ENCODE results near the gene CDK9.

The CDK9 gene

DNA sequence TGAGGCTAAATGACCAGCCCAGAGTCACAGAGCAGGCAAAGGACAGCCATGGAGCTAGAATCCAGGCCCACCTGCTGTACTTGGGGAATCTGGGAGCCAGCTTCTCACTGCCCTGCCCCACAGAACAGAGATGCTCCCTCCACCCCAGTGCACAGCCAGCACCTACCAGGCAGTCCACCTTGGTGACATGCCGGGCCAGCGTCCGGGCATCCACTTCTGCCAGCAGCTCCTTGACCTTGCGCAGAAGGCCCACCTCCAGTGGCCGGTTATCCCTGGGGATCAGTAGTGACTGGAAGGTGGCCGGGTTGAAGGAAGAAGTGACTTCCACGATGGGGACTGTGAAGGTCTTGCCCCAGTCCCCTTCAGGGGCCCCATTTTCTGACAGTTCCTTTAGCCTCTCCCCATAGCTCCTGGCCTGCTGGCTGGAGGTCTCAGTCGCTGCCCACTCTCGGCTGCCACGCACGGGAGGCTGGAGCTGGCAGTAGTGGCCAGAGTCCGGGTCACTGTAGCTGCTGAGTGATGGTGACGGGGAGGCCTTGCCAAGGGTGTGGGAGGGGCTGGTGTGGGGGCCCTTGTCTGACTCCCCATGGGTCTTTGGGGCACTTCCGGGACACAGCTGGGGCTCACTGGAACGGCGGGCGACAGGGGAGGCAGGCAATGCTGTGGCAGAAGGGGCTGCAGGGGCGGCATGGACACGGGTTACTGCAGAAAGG, 41.3 kb upstream of the CDK9 start:
- POLR2A ChIA-PET: interaction anchor here (0.5 to 0.8 kb wide), 2 partner anchors 21 to 47 kb away, joined by 3 read pairs; no protein-coding TSS in a partner anchor
- CTCF ChIA-PET: interaction anchor here (1.5 to 4.7 kb wide), 4 partner anchors 9 to 177 kb away, joined by 5 to 30 read pairs (median 8); partner anchors contain the start of genes CDK9 and TOR2A
- DNase-seq (ENCODE audit: low read depth, low spot score): no peak
- TF ChIP-seq, protein P1, sequence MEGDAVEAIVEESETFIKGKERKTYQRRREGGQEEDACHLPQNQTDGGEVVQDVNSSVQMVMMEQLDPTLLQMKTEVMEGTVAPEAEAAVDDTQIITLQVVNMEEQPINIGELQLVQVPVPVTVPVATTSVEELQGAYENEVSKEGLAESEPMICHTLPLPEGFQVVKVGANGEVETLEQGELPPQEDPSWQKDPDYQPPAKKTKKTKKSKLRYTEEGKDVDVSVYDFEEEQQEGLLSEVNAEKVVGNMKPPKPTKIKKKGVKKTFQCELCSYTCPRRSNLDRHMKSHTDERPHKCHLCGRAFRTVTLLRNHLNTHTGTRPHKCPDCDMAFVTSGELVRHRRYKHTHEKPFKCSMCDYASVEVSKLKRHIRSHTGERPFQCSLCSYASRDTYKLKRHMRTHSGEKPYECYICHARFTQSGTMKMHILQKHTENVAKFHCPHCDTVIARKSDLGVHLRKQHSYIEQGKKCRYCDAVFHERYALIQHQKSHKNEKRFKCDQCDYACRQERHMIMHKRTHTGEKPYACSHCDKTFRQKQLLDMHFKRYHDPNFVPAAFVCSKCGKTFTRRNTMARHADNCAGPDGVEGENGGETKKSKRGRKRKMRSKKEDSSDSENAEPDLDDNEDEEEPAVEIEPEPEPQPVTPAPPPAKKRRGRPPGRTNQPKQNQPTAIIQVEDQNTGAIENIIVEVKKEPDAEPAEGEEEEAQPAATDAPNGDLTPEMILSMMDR (IDR thresholded peaks at IDR 0.05; ENCODE audit: insufficient read depth, low read length, missing control alignments): no peak
- no peak overlapping the region for H3K4me3 ChIP-seq (ENCODE audit: low read depth, low read length)

DNA sequence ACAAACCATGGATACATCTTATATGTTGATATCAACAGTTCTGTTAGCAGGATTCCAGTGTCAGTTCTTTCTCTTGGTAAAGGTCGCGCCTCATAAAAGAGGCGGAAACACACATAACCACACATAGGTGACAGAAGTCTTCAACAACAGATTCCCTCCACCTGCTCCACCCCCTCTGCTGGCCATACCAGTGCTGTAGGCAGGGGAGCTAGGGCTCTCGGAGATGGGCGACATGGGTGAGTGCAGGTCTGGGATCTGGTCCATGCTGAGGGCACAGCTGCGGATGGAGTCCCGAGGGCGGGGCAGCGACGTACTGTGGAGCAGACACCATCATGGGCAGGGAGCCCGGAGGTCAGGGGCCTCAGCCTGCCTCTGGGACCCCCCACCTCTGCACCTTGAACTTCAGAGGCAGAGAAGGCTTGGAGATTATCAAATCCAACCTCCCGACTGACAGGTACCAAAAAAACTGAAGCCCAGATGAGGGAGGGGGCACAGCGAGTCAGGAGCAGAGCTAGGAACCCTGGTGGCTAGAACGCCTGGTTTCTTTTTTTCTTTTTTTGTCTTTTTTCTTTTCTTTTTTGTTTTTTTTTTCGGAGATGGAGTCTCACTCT, 38.8 kb upstream of the CDK9 start:
- no peak for DNase-seq (ENCODE audit: low read depth, low spot score)
- POLR2A ChIA-PET: interaction anchor here (0.6 kb wide), 1 partner anchor 14 kb away, joined by 5 read pairs; no protein-coding TSS in a partner anchor
- CTCF ChIA-PET: no interaction called here
- TF ChIP-seq, protein P1 (IDR thresholded peaks at IDR 0.05; ENCODE audit: insufficient read depth, low read length, missing control alignments): no peak
- no peak overlapping the region for H3K4me3 ChIP-seq (ENCODE audit: low read depth, low read length)

DNA sequence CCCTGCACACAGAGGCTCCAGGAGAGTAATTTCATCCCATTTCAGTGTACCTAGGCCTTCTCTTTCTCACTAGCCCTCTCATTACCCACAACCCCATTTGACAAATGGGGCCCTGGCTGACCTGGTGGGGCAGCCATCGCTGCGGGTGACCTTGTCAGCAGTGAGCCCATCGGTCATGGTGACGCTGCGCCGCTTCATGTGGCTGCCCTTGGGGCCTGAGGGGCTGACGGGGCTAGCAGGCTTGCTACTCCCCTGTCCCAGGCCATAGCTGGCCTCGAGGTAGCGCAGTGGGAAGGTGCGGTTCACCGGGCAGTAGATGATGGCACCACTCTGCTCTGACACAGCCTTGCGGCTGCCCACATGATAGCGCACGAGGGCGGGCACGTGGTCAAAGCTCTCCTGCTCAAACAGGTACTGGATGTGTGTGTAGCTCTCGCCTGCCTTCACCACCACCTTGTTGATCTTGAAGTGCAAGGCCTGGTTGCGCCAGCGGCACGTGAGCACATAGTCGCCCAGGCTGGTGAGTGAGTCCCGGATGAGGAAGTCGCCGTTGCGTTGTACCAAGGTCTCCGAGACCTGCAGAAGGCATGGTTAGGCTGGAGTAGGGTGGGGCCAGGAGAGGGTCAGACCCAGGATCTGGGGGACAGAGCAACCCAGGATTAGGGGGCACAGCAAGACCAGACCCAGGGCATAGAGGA, 36.6 kb upstream of the CDK9 start:
- ChIA-PET CTCF (interaction anchor here (0.5 to 1.5 kb wide), 3 partner anchors 14 to 26 kb away, joined by 3 to 6 read pairs (median 3); partner anchors contain the start of gene TOR2A), POLR2A (no interaction called here)
- TF ChIP-seq, protein P1 (IDR thresholded peaks at IDR 0.05; ENCODE audit: insufficient read depth, low read length, missing control alignments): no peak
- no peak overlapping the region for H3K4me3 ChIP-seq (ENCODE audit: low read depth, low read length)
- no peak for DNase-seq (ENCODE audit: low read depth, low spot score)

DNA sequence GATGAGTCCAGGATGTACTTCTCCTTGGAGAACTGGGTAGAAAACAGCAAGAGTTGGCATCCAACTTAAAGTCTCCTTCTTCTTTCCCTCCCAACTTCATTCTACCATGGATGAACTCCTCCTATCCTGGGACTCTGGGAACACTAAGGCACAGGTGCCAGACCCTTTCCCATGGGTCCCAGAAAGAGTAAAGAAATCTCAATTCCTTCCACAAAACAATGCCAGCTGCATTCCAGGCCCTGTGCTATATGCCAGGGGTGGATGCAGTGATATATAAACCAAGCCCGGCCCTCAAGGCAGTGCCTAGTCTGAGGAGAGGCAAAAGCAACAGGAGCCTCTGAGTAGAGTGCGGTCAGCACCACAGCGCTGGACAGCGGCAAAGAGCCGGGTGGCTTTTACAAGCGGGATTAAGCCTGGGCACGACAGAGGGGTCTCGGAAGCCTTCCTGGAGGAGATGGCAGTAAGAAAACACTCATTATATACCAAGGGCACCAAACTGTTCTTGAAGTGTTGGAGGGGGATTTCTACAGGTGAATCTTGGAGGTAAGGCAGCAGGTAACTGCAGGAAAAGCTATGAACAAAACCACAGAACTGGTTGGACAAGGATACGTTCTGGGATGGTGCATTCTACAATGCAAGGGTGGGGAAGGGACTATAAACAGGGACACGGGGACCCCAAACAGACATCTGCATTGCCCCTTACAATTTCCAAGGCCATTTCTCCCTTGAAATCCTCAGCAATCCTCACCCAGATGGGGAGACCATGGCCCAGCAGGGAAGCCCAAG, 34.4 kb upstream of the CDK9 start:
- POLR2A ChIA-PET: no interaction called here

DNA sequence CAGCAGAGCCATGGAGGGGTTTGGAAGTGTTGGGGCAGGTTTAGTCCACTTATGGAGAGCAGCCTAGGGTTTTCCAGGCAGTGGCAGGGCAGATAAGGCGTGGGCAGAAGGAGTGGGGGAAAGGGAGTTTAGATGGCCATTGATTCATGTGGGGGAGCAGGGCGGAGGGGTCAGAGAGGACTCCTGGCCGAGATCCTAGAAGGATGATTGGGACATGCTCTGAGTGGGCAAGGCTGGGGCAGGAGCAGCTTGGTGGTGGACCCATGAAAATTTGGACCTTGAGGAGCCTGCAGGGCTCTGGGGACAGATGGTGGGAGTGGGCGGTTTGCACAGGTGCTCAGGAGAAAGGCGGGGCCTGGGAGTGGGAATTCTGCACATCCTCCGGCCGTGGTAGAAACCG, 32.7 kb upstream of the CDK9 start:
- TF ChIP-seq, protein P1 (IDR thresholded peaks at IDR 0.05; ENCODE audit: insufficient read depth, low read length, missing control alignments): no peak
- no peak for DNase-seq (ENCODE audit: low read depth, low spot score)
- H3K4me3 ChIP-seq (ENCODE audit: low read depth, low read length): no peak overlapping the region
- ChIA-PET POLR2A (no interaction called here), CTCF (interaction anchor here (1.1 kb wide), 1 partner anchor 19 kb away, joined by 3 read pairs; the partner anchor contains the start of gene TOR2A)

More for the DNA sequence above, 34.4 kb upstream of the CDK9 start:
- CTCF ChIA-PET: interaction anchor here (0.5 to 1.4 kb wide), 2 partner anchors 16 to 132 kb away, joined by 3 read pairs; partner anchors contain the start of gene TOR2A
- TF ChIP-seq, protein P1 (IDR thresholded peaks at IDR 0.05; ENCODE audit: insufficient read depth, low read length, missing control alignments): no peak
- H3K4me3 ChIP-seq (ENCODE audit: low read depth, low read length): no peak overlapping the region
- no peak for DNase-seq (ENCODE audit: low read depth, low spot score)

Data from AG04449 (cell line).